ENCODE data around the gene SUMF2. TPM values are rescaled to one million over a fixed set of nuclear protein-coding genes. Genes with fewer than 3 reads are reported as not detected.

The SUMF2 gene
- polyA plus RNA-seq, 2 of the 4 experiments (the other 2 are of a cell fraction), result 85.2 to 106 TPM

DNA sequence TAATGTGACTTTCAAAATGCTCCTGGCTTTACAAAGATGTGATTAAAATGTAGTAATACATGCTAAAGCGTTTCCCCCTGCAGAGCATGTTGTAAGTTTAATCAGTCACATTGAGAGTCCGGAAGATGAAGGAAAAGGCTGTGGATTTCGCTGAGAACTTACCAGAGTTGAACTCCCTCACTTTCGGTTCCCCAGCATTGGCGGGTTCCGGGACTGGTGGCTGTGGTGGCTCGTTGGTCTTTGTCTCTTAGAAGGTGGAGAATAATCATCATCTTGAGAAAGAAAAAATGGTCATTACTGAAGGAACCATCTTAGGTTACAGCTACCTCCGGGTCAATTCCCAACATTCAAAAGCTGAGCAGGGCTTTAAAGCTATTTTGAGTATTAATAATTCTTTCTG lies 61.7 kb downstream of the SUMF2 start:
- 35% methylated on average over 8 of the region's 8 CpGs for WGBS (ENCODE audit: missing lambda C conversion rate)
- Histone ChIP-seq H3K27ac (no peak overlapping the region), H3K4me2 (no peak overlapping the region), H3K4me3 (no peak overlapping the region), H3K9me3 (no peaks in the 10 kb centered on the region), H3K4me1 (no peaks in the 10 kb centered on the region)
- no peak for TF ChIP-seq BHLHE40 (IDR thresholded peaks at IDR 0.05; ENCODE audit: low read depth, low read length)
- no peak for TF ChIP-seq POLR2A (IDR thresholded peaks at IDR 0.05; ENCODE audit: low read length)
- TF ChIP-seq NR3C1 (IDR thresholded peaks at IDR 0.05), result no peak
- TF ChIP-seq HOXB13 (CRISPR knock-in tag; IDR thresholded peaks at IDR 0.05; ENCODE audit: low read depth), result no peak
- TF ChIP-seq CBX2 (IDR thresholded peaks at IDR 0.05; ENCODE audit: borderline replicate concordance, low read depth), result no peak
- TF ChIP-seq, protein P1, sequence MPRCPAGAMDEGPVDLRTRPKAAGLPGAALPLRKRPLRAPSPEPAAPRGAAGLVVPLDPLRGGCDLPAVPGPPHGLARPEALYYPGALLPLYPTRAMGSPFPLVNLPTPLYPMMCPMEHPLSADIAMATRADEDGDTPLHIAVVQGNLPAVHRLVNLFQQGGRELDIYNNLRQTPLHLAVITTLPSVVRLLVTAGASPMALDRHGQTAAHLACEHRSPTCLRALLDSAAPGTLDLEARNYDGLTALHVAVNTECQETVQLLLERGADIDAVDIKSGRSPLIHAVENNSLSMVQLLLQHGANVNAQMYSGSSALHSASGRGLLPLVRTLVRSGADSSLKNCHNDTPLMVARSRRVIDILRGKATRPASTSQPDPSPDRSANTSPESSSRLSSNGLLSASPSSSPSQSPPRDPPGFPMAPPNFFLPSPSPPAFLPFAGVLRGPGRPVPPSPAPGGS (IDR thresholded peaks at IDR 0.05), result no peak
- TF ChIP-seq MAFK (IDR thresholded peaks at IDR 0.05; ENCODE audit: partially characterized antibody), result no peak
- ATAC-seq, result no peak
- ChIA-PET POLR2A (no interaction called here), CTCF (interaction anchor here (1.2 kb wide), 1 partner anchor 10 kb away, joined by 3 read pairs; the partner anchor contains the start of gene NUPR2)
- no peak for DNase-seq (ENCODE audit: low read depth in 1 of 2, low spot score in 1 of 2)
- no peak for FAIRE-seq

DNA sequence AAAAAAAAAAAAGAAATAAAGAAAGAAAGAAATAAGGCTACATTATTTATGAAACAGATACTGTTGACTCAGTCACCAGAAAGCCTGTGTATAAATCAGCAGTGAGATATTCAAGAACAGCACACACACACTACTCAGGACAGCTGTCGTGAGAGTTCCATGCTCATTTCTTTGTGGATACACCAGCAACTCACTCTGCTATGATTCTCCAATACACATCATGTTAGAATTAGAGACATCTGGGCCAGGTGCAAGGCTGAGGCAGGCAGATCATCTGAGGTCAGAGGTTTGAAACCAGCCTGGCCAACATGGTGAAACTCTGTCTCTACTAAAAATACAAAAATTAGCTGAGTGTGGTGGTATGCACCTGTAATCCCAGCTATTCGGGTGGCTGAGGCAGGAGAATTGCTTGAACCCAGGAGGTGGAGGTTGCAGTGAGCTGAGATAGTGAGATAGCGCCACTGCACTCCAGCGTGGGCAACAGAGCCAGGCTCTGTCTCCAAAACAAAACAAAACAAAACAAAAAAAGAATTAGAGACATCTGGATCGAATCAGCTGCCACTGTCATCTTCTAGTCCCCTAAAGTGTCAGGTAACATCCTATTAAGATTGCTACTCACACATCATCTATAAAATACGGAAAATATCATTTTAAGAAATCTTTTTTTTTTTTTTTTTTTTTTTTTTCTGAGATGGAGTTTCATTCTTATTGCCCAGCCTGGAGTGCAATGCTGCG lies 63.3 kb downstream of the SUMF2 start:
- H3K27ac ChIP-seq, result no peak overlapping the region
- 29% methylated on average over 7 of the region's 7 CpGs for WGBS (ENCODE audit: missing lambda C conversion rate)
- DNase-seq (ENCODE audit: low read depth in 1 of 2, low spot score in 1 of 2) (no peak), ATAC-seq (no peak), FAIRE-seq (no peak)
- no peak for TF ChIP-seq HOXB5 (CRISPR knock-in tag; IDR thresholded peaks at IDR 0.05)
- no peaks in the 10 kb centered on the region for H3K4me1 ChIP-seq
- ChIA-PET POLR2A (no interaction called here), CTCF (no interaction called here)
- no peaks in the 10 kb centered on the region for H3K9me3 ChIP-seq
- H3K4me3 ChIP-seq, result no peak overlapping the region
- no peak overlapping the region for H3K4me2 ChIP-seq

Small RNA genes within 50 kb of the gene (small RNA-seq; reads per million reads assigned to genes)
- 0 to 0.97 (median 0) reads per million in 6 experiments for gene SNORA15
- 0 to 2.7 (median 0) reads per million in 6 experiments for gene SNORA22B

Other genes with a start within 250 kb of the SUMF2 start
- gene SEPTIN14, start 201.5 kb upstream of the SUMF2 start, polyA plus RNA-seq (2011; rRNA removed), result not detected in 2 replicates
- 0.01 to 0.03 TPM in 2 of 3 replicates, not detected in the other for gene SEPTIN14, start 201.5 kb upstream of the SUMF2 start, polyA plus RNA-seq (2017; fragmentation: RNase III; extraction: RNeasy Plus Mini Kit Qiagen cat#74134 plus additional on column Dnase treatment)
- gene ZNF713, start 176.8 kb upstream of the SUMF2 start, polyA plus RNA-seq (2011; rRNA removed), result 1.9 and 2.2 TPM in 2 replicates
- 1.1 to 1.2 TPM (median 1.1 TPM) in 3 replicates for gene ZNF713, start 176.8 kb upstream of the SUMF2 start, polyA plus RNA-seq (2017; fragmentation: RNase III; extraction: RNeasy Plus Mini Kit Qiagen cat#74134 plus additional on column Dnase treatment)
- 33.0 and 36.3 TPM in 2 replicates for gene MRPS17, start 112.4 kb upstream of the SUMF2 start, polyA plus RNA-seq (2011; rRNA removed)
- 28.7 to 30.8 TPM (median 29.1 TPM) in 3 replicates for gene MRPS17, start 112.4 kb upstream of the SUMF2 start, polyA plus RNA-seq (2017; fragmentation: RNase III; extraction: RNeasy Plus Mini Kit Qiagen cat#74134 plus additional on column Dnase treatment)
- 96.2 and 135 TPM in 2 replicates for gene NIPSNAP2, start 99.7 kb upstream of the SUMF2 start, polyA plus RNA-seq (2011; rRNA removed)
- gene NIPSNAP2, start 99.7 kb upstream of the SUMF2 start, polyA plus RNA-seq (2017; fragmentation: RNase III; extraction: RNeasy Plus Mini Kit Qiagen cat#74134 plus additional on column Dnase treatment), result 47.5 to 50.2 TPM (median 48.2 TPM) in 3 replicates
- 52.7 and 60.9 TPM in 2 replicates for gene PSPH, start 12.8 kb upstream of the SUMF2 start, polyA plus RNA-seq (2011; rRNA removed)
- gene PSPH, start 12.8 kb upstream of the SUMF2 start, polyA plus RNA-seq (2017; fragmentation: RNase III; extraction: RNeasy Plus Mini Kit Qiagen cat#74134 plus additional on column Dnase treatment), result 58.3 to 64.7 TPM (median 60.7 TPM) in 3 replicates
- 444 and 520 TPM in 2 replicates for gene CCT6A, start 12.5 kb upstream of the SUMF2 start, polyA plus RNA-seq (2011; rRNA removed)
- 334 to 378 TPM (median 337 TPM) in 3 replicates for gene CCT6A, start 12.5 kb upstream of the SUMF2 start, polyA plus RNA-seq (2017; fragmentation: RNase III; extraction: RNeasy Plus Mini Kit Qiagen cat#74134 plus additional on column Dnase treatment)
- 0.41 and 0.44 TPM in 2 replicates for gene PHKG1, start 28.7 kb downstream of the SUMF2 start, polyA plus RNA-seq (2011; rRNA removed)
- gene PHKG1, start 28.7 kb downstream of the SUMF2 start, polyA plus RNA-seq (2017; fragmentation: RNase III; extraction: RNeasy Plus Mini Kit Qiagen cat#74134 plus additional on column Dnase treatment), result 0.77 to 1.2 TPM (median 1.0 TPM) in 3 replicates
- 400 and 495 TPM in 2 replicates for gene CHCHD2, start 42.2 kb downstream of the SUMF2 start, polyA plus RNA-seq (2011; rRNA removed)
- gene CHCHD2, start 42.2 kb downstream of the SUMF2 start, polyA plus RNA-seq (2017; fragmentation: RNase III; extraction: RNeasy Plus Mini Kit Qiagen cat#74134 plus additional on column Dnase treatment), result 606 to 623 TPM (median 615 TPM) in 3 replicates
- gene NUPR2, start 52.1 kb downstream of the SUMF2 start, polyA plus RNA-seq (2011; rRNA removed), result not detected in 2 replicates
- not detected in 3 replicates for gene NUPR2, start 52.1 kb downstream of the SUMF2 start, polyA plus RNA-seq (2017; fragmentation: RNase III; extraction: RNeasy Plus Mini Kit Qiagen cat#74134 plus additional on column Dnase treatment)

All from A549 (cell line).